Measurements from ENCODE around the gene DYNLT1. TPM values are rescaled to one million over a fixed set of nuclear protein-coding genes. Genes with fewer than 3 reads are reported as not detected.

DYNLT1 gene
- total and polyA plus RNA-seq, 2 of the 13 experiments (the other 11 are each of a cell fraction or from before 2014, with no cell fraction given), result 108 to 171 TPM

DNA sequence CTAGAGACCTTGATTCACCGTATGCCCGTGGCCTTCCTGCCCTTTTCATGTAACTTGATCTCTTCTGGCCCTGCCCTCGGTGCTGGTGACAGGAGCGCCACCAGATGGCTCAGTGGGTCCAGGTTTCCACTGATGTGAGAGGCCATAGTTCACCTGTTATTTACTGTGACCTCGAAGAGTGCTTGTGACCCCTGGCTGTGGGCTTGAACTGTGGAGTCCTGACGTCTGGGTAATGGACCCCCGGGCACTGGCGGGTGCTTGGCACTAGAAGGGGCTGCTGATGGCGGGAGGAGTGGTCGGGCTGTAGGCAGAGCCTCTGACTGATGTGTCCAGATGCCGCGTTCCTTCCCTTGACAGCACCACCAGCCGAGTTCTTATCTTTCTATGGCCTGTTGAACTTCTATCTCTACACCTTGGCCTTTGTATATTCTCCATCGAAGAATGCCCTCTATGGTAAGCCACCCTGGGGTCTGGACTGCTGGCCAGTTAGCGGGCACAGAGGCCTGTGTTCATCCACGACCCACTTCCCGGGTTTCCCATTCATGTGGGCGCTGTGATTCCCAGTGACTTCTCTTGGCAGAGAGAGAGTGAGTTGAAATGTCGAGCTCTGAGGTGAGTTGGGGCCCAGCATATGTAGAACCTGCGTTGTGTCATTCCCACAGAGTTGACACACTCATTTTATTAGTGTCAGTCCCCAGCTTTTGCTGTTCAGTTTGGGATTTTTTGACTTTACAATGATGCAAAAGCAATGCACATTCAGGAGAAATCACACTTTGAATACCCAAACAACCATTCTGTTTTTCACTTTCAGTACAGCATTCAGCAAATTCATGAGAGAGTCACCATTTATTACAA lies 14.9 kb downstream of the DYNLT1 start (continued):
- TF ChIP-seq TBP (CRISPR knock-in tag; IDR thresholded peaks at IDR 0.05) (no peak), CSRNP2 (CRISPR knock-in tag; conservative IDR thresholded peaks at IDR 0.05; ENCODE audit: low read depth) (no peak), FOXA1 (IDR thresholded peaks at IDR 0.05) (no peak), FOXA1 (CRISPR knock-in tag; IDR thresholded peaks at IDR 0.05) (peak; percentile 52), ADNP (CRISPR knock-in tag; IDR thresholded peaks at IDR 0.05) (no peak), ZNF788 (CRISPR knock-in tag; IDR thresholded peaks at IDR 0.05; ENCODE audit: borderline replicate concordance) (peak; percentile 37; the same call in 1 of the 2 replicates), ZNF460 (CRISPR knock-in tag; IDR thresholded peaks at IDR 0.05; ENCODE audit: borderline replicate concordance) (no peak)
- TF ChIP-seq, protein P1, sequence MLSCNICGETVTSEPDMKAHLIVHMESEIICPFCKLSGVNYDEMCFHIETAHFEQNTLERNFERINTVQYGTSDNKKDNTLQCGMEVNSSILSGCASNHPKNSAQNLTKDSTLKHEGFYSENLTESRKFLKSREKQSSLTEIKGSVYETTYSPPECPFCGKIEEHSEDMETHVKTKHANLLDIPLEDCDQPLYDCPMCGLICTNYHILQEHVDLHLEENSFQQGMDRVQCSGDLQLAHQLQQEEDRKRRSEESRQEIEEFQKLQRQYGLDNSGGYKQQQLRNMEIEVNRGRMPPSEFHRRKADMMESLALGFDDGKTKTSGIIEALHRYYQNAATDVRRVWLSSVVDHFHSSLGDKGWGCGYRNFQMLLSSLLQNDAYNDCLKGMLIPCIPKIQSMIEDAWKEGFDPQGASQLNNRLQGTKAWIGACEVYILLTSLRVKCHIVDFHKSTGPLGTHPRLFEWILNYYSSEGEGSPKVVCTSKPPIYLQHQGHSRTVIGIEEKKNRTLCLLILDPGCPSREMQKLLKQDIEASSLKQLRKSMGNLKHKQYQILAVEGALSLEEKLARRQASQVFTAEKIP (CRISPR knock-in tag; IDR thresholded peaks at IDR 0.05; ENCODE audit: borderline replicate concordance), result no peak

GRCh38 chr6:158628542-158628941 lies 16.0 kb downstream of the DYNLT1 start:
- Histone ChIP-seq H3K9me3 (ENCODE audit: low read length) (no peaks in the 10 kb centered on the region), H3K79me2 (ENCODE audit: insufficient read depth, low read length) (no peaks in the 10 kb centered on the region), H4K20me1 (ENCODE audit: insufficient read depth, low read length) (peaks cover 29% of the 10 kb centered on the region), H3K27ac (ENCODE audit: extremely low read length, insufficient read depth, low read length) (peak overlapping the region; percentile 24), H3K4me2 (ENCODE audit: low read depth, low read length) (no peak overlapping the region), H3K4me1 (ENCODE audit: insufficient read depth, low read length) (peaks cover 56% of the 10 kb centered on the region), H3K9ac (ENCODE audit: insufficient read depth, low read depth, low read length) (no peak overlapping the region), H2AFZ (ENCODE audit: low read length) (no peak overlapping the region), H3K27me3 (ENCODE audit: control insufficient read depth in 1 of 2, insufficient read depth in 2 of 2, low read length in 2 of 2) (no peaks in the 10 kb centered on the region), H3K4me3 (replicated peaks in 1 of 3; ENCODE audit: insufficient read depth in 1 of 3, low read depth in 2 of 3, low read length in 3 of 3) (no peak overlapping the region), H3K36me3 (replicated peaks in 1 of 2; ENCODE audit: control insufficient read depth in 1 of 2, insufficient read depth in 2 of 2, low read length in 2 of 2) (peaks cover 74 to 96% of the 10 kb centered on the region in 2 experiments)
- no peak for DNase-seq (ENCODE audit: low spot score)
- in situ Hi-C loops (cut with HindIII; ENCODE audit: extremely low pct_ligation_motif_present, low pct_unique_long_range_greater_than_20kb), result no loop called here
- WGBS (ENCODE audit: low lambda C conversion rate), result 88% methylated on average over 6 of the region's 17 CpGs
- ChIA-PET POLR2A (no interaction called here), CTCF (ENCODE audit: low intra/inter-chr PET ratio, low total read pairs) (interaction anchor here (1.5 kb wide), 1 partner anchor 63 kb away, joined by 7 read pairs; no protein-coding TSS in a partner anchor)
- no TSS peak for BruUV-seq (replicated peaks)
- ATAC-seq, result peak; percentile 14
- FAIRE-seq, result no peak
- intact Hi-C loops (cut with micrococcal nuclease; ENCODE audit: unreplicated experiment), result no loop called here
- TF ChIP-seq AGO2 (optimal IDR thresholded peaks at IDR 0.05; ENCODE audit: low read depth, low read length), result peak; percentile 37
- 0 out of 2 replicates have a peak, but pooled peaks have one; percentile 30 for TF ChIP-seq ZBTB33 (CRISPR knock-in tag; IDR thresholded peaks at IDR 0.05)
- no peak for TF ChIP-seq MTERF4 (CRISPR knock-in tag; IDR thresholded peaks at IDR 0.05)
- TF ChIP-seq RAD51 (IDR thresholded peaks at IDR 0.05; ENCODE audit: borderline replicate concordance), result no peak
- TF ChIP-seq SALL1 (CRISPR knock-in tag; IDR thresholded peaks at IDR 0.05), result 0 out of 2 replicates have a peak, but pooled peaks have one; percentile 14
- no peak for TF ChIP-seq ERF (CRISPR knock-in tag; IDR thresholded peaks at IDR 0.05)
- TF ChIP-seq GABPB1 (CRISPR knock-in tag; IDR thresholded peaks at IDR 0.05), result 0 out of 2 replicates have a peak, but pooled peaks have one; percentile 2
- TF ChIP-seq RBAK (CRISPR knock-in tag; IDR thresholded peaks at IDR 0.05), result no peak
